ENCODE measurements around the gene KIF25. TPM values are rescaled to one million over a fixed set of nuclear protein-coding genes. Genes with fewer than 3 reads are reported as not detected.

The KIF25 gene
- total and polyA plus RNA-seq, 4 donors: 0.05 TPM; not detected in 3

DNA sequence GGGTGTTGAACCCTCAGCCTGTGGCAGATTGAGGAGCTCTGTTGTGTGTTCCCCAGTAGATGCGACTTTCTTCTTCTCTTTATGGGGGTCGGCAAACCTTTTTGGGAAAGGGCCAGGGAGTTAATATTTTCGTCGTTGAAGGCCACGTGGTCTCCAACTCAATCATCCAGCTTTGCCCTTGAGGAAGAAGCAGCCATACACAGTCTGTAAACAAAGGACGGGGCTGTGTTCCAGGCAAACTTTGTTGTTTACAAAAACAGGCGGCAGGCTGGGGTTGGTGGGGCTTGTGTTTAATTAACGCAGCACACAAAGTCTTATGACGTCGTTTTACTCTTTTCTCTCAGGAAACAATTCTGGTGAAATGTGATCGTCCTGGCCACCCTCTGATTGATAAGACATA, 20.2 kb downstream of the KIF25 start (continued):
- TF ChIP-seq FOXA2 (IDR thresholded peaks at IDR 0.05) (peak; percentile 73), SP1 (IDR thresholded peaks at IDR 0.05) (no peak), FOXA1 (IDR thresholded peaks at IDR 0.05) (peak; percentile 52)

DNA sequence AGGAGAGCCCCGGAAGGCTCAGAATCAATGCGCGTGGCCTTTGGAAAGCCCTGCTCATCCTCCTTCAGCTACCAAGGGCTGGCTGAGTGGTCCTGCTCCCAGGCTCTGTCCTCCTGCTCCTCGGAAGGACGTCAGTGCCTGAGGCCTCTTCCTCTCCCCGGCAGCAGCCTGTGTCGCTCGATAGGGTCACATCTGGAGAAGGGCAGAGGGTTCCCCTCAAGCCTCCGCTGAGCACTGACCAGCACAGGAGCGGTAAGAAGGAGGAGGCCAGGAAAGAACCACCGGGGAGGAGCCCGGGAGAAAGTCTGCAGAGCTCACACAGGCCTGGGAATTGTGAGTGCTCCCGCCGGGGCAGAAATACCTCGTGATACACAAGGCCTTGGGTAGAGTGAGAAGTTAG, 21.2 kb downstream of the KIF25 start:
- Histone ChIP-seq H3K27me3 (ENCODE audit: control insufficient read depth in 4 of 4, insufficient read depth in 4 of 4, low read length in 3 of 4) (no peaks in the 10 kb centered on the region), H3K27ac (ENCODE audit: low read depth in 1 of 2, low read length in 2 of 2) (no peak overlapping the region), H3K4me1 (ENCODE audit: control insufficient read depth in 4 of 4, insufficient read depth in 4 of 4, low read length in 3 of 4) (peaks cover 2 to 14% (median 10%) of the 10 kb centered on the region in 4 donors), H3K9ac (ENCODE audit: low read depth in 1 of 2, low read length in 2 of 2) (no peak overlapping the region), H3K4me3 (ENCODE audit: low read depth in 1 of 3, low read length in 3 of 3) (no peak overlapping the region), H3K36me3 (ENCODE audit: control insufficient read depth in 4 of 4, insufficient read depth in 3 of 4, low read depth in 1 of 4, low read length in 3 of 4) (no peaks in the 10 kb centered on the region), H3K9me3 (ENCODE audit: control insufficient read depth in 4 of 4, low read length in 3 of 4) (no peaks in the 10 kb centered on the region)
- no peak for TF ChIP-seq EGR1 (IDR thresholded peaks at IDR 0.05; ENCODE audit: low read depth in 2 of 2)
- TF ChIP-seq SP1 (IDR thresholded peaks at IDR 0.05): no peak
- TF ChIP-seq, protein P1, sequence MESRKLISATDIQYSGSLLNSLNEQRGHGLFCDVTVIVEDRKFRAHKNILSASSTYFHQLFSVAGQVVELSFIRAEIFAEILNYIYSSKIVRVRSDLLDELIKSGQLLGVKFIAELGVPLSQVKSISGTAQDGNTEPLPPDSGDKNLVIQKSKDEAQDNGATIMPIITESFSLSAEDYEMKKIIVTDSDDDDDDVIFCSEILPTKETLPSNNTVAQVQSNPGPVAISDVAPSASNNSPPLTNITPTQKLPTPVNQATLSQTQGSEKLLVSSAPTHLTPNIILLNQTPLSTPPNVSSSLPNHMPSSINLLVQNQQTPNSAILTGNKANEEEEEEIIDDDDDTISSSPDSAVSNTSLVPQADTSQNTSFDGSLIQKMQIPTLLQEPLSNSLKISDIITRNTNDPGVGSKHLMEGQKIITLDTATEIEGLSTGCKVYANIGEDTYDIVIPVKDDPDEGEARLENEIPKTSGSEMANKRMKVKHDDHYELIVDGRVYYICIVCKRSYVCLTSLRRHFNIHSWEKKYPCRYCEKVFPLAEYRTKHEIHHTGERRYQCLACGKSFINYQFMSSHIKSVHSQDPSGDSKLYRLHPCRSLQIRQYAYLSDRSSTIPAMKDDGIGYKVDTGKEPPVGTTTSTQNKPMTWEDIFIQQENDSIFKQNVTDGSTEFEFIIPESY (IDR thresholded peaks at IDR 0.05): no peak
- TF ChIP-seq, protein P2, sequence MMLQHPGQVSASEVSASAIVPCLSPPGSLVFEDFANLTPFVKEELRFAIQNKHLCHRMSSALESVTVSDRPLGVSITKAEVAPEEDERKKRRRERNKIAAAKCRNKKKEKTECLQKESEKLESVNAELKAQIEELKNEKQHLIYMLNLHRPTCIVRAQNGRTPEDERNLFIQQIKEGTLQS (IDR thresholded peaks at IDR 0.05): no peak
- no peak for TF ChIP-seq FOXA2 (IDR thresholded peaks at IDR 0.05)
- no peak for TF ChIP-seq RXRA (IDR thresholded peaks at IDR 0.05)
- TF ChIP-seq, protein P3, sequence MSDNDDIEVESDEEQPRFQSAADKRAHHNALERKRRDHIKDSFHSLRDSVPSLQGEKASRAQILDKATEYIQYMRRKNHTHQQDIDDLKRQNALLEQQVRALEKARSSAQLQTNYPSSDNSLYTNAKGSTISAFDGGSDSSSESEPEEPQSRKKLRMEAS (IDR thresholded peaks at IDR 0.05): no peak
- no peak for TF ChIP-seq YY1 (IDR thresholded peaks at IDR 0.05)
- TF ChIP-seq TAF1 (conservative IDR thresholded peaks at IDR 0.05): no peak
- TF ChIP-seq, protein P4, sequence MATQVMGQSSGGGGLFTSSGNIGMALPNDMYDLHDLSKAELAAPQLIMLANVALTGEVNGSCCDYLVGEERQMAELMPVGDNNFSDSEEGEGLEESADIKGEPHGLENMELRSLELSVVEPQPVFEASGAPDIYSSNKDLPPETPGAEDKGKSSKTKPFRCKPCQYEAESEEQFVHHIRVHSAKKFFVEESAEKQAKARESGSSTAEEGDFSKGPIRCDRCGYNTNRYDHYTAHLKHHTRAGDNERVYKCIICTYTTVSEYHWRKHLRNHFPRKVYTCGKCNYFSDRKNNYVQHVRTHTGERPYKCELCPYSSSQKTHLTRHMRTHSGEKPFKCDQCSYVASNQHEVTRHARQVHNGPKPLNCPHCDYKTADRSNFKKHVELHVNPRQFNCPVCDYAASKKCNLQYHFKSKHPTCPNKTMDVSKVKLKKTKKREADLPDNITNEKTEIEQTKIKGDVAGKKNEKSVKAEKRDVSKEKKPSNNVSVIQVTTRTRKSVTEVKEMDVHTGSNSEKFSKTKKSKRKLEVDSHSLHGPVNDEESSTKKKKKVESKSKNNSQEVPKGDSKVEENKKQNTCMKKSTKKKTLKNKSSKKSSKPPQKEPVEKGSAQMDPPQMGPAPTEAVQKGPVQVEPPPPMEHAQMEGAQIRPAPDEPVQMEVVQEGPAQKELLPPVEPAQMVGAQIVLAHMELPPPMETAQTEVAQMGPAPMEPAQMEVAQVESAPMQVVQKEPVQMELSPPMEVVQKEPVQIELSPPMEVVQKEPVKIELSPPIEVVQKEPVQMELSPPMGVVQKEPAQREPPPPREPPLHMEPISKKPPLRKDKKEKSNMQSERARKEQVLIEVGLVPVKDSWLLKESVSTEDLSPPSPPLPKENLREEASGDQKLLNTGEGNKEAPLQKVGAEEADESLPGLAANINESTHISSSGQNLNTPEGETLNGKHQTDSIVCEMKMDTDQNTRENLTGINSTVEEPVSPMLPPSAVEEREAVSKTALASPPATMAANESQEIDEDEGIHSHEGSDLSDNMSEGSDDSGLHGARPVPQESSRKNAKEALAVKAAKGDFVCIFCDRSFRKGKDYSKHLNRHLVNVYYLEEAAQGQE (IDR thresholded peaks at IDR 0.05): no peak
- TF ChIP-seq GABPA (IDR thresholded peaks at IDR 0.05 in 1 of 2, conservative IDR thresholded peaks at IDR 0.05 in 1 of 2): no peak
- no peak for TF ChIP-seq RAD21 (IDR thresholded peaks at IDR 0.05)
- TF ChIP-seq, protein P5, sequence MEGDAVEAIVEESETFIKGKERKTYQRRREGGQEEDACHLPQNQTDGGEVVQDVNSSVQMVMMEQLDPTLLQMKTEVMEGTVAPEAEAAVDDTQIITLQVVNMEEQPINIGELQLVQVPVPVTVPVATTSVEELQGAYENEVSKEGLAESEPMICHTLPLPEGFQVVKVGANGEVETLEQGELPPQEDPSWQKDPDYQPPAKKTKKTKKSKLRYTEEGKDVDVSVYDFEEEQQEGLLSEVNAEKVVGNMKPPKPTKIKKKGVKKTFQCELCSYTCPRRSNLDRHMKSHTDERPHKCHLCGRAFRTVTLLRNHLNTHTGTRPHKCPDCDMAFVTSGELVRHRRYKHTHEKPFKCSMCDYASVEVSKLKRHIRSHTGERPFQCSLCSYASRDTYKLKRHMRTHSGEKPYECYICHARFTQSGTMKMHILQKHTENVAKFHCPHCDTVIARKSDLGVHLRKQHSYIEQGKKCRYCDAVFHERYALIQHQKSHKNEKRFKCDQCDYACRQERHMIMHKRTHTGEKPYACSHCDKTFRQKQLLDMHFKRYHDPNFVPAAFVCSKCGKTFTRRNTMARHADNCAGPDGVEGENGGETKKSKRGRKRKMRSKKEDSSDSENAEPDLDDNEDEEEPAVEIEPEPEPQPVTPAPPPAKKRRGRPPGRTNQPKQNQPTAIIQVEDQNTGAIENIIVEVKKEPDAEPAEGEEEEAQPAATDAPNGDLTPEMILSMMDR (IDR thresholded peaks at IDR 0.05; ENCODE audit: low read depth, low read length, missing input control): no peak
- TF ChIP-seq HNF4A (conservative IDR thresholded peaks at IDR 0.05): no peak
- no peak for TF ChIP-seq JUND (IDR thresholded peaks at IDR 0.05)
- TF ChIP-seq FOXA1 (IDR thresholded peaks at IDR 0.05): no peak
- TF ChIP-seq HNF4G (IDR thresholded peaks at IDR 0.05): no peak
- TF ChIP-seq NR2F2 (IDR thresholded peaks at IDR 0.05): no peak
- WGBS: 95% methylated on average over 15 of the region's 15 CpGs
- DNase-seq (ENCODE audit: low spot score): no peak
